Measurements from ENCODE around the gene MGARP. TPM values are rescaled to one million over a fixed set of nuclear protein-coding genes. Genes with fewer than 3 reads are reported as not detected.

Gene MGARP
- total RNA-seq (2022; extraction: Qiagen RNA extraction; ENCODE audit: low read depth), result 0.34 to 0.70 TPM (median 0.57 TPM) in 5 replicates

DNA sequence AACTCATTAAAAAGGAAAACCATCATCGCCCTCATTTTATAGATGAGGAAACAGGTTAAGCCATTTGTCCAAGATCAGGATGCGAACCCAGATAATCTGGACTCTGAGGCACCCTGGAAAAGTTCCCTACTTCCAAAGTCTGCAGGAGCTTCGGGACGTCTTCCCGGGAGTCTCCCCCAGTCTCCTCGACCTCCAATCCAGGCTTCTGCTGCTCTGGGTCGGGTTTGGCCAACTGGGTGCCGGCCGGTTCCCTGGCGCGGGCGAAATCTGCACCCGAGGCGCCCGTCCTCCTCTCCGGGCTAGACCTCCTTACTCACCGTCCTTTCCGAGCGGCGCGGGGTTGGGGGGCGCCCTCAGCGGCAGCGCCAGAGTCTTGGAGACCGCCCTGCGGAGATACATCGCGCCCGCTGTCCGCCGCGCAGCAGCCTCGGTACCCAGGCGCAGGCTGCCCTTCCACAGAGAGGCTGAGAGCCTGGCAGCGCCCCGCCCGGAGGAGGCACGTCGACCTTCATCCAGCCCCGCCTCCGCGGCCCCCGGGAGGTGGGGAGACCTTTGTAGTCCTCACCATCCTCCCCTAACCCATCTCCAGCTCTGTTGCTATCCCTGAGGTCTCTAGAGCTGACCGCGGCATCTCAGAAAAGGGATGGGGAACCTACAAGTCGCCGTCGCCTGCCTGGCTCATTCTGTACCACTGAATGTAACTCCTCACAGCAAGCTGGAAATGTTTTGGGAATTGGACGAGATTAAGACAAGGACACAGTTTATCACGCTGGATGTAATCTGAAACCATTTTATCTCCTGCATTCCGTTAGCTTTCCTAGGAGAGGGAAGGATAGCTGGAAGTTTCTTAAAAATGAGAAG, at the start of gene MGARP:
MGARP (minus strand) TSS at position 466 of the 861 bp plus-strand sequence; CDS start at position 399, 67 bp downstream.

DNA sequence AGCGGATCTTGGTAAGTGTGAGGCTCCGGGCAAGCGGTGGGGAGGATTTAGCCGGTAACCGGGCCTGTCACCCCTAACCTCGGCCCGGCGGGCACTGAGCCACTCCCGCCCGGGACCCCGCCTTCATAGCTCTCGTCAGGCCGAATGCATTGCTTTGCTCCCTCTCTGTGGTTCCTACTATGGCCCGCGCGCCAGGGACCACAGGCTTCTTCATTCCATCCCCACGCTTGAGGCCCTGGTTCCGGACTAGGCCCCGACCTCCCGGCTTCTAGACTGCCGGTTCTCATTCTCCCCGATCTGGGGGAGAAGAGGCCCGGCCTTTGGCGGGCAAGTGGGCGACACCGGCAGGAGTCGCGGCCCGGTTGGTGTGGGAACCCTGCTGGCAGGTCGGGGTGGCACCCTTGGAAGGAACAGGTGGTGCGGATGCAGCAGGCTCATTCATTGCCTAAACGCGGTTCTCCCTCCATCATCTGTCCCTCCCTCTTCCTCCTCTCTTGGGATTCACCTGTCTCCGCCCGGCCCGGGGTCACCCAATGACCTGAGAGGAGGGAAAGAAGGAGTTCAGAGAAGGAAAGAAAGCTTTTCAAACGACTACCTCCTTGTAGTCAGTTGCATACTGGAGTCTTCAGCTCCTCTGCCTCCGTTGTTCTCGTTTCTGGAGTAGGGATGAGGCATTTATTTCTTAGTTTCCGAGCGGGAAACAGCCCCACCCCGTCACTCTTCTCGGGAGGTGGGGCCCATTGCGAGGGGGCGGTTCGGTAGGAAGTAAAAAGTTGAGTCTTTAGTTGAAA, 22.0 kb upstream of the MGARP start, which contains the start of gene NDUFC1:
NDUFC1 (minus strand) TSS at position 657 of the 791 bp plus-strand sequence. CDS start 6,679 bp downstream, outside the sequence.

DNA sequence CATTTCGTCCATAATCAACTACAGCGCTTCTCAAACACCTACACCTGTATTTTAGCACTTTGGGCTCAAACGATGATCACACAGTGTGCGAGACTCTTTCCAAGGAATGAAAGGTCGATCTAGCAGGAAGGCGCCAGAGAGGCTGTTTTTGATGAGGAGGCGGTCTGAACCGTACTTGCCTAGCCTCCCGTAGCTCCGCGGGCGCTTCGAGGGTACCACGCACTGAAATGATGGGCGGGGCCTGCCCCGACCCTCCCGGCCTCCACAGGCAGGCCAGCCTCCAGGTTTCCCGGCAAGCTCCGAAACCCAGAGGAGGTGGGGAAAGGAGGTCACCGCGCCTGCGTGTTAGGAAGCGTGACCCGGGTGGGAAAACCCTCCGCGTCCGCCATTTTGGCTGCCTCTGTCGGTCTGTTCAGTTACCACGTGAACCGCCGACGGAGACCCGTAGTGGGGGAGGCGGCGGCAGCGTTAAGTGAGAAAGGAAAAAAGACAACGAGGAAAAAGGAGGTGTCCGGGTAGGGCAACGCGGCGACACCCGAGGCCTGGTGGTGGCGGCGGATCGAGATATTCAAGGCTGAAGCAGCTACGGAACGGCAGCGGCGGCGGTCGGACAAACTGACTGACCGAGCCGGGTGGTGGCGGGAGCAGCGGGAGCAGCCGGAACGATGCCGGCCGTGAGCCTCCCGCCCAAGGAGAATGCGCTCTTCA, 21.2 kb upstream of the MGARP start, which contains the start of gene NAA15:
NAA15 (plus strand) TSS at position 393 of the 708 bp plus-strand sequence; CDS start at position 666, 273 bp downstream.

Other genes starting within 250 kb of the MGARP start
- gene ELF2, start 103.0 kb downstream of the MGARP start, total RNA-seq (2022; extraction: Qiagen RNA extraction; ENCODE audit: low read depth), result 9.2 to 13.7 TPM (median 12.6 TPM) in 5 replicates
- 19.9 to 35.2 TPM (median 29.9 TPM) in 5 replicates for gene NAA15, start 21.3 kb upstream of the MGARP start, total RNA-seq (2022; extraction: Qiagen RNA extraction; ENCODE audit: low read depth)
- 77.3 to 82.2 TPM (median 80.8 TPM) in 5 replicates for gene NDUFC1, start 22.3 kb upstream of the MGARP start, total RNA-seq (2022; extraction: Qiagen RNA extraction; ENCODE audit: low read depth)
- 1.6 to 2.6 TPM (median 2.2 TPM) in 5 replicates for gene RAB33B, start 173.9 kb upstream of the MGARP start, total RNA-seq (2022; extraction: Qiagen RNA extraction; ENCODE audit: low read depth)